GM12892 (cell line): ENCODE measurements around the gene MAP3K1.

Experiments
- DNase-seq: peaks from one replicate; pipeline ENCODE4 v3.0.0; 2011; ENCODE audit not compliant: insufficient read length
- FAIRE-seq: peaks from 2 replicates; lab custom pipeline; 2011; peaks lifted over from hg19 to GRCh38; lab: Jason Lieb, UNC
- POLR2A ChIP-seq: IDR thresholded peaks from 2 replicates; pipeline ENCODE4 v1.6.1; 2011; ENCODE audit warnings: low read depth, low read length, control low read depth
- POLR2AphosphoS5 ChIP-seq: IDR thresholded peaks from 2 replicates; pipeline ENCODE4 v1.6.1; 2011; ENCODE audit warnings: low read depth, low read length, control low read depth
- TAF1 ChIP-seq: IDR thresholded peaks from 2 replicates; pipeline ENCODE4 v1.6.1; 2011; ENCODE audit warnings: low read depth, mild to moderate bottlenecking, control low read depth, low read length, borderline replicate concordance

The MAP3K1 gene

DNA sequence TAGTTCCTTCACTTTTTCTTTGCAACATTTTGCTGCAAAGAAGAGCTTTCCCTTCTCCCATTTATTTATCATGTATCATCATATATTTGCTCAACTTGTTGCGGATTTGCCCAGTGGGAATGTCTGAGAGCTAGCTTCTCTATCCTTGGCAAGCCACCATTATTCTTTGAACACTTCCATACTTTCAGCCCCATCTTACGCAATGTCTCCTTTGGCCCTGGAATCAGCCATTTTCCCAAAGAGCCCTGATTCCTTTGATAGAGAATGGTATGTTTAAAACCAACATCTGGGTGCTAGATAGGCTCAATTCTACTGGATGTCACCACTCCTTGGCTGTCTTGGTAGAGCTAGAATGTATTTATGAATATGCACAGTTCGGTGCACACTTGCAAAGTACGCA, 81.4 kb downstream of the MAP3K1 start:
- TF ChIP-seq POLR2AphosphoS5, result no peak
- no peak for TF ChIP-seq TAF1
- TF ChIP-seq POLR2A, result no peak
- no peak for DNase-seq
- no peak for FAIRE-seq

DNA sequence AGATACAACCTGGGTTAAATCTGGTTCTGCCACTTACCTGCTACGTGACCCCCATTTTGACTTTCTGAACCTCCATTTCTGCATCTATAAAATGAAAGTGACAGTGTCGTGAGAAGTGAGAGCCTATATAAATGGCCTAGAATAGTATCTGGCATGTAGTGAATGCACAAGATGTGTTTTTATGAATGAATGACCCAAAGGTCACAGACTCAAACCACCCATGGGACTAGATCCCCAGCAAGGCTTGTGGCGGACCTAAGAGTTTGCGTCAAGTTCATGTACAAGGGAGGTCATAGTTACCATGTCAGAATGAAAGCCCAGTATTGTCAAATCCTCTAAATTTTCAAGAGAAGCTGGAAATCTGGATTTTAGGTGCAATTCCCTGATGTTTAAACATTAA, 82.9 kb downstream of the MAP3K1 start:
- DNase-seq (no peak), FAIRE-seq (no peak)
- TF ChIP-seq TAF1, result no peak
- TF ChIP-seq POLR2A, result no peak
- no peak for TF ChIP-seq POLR2AphosphoS5

DNA sequence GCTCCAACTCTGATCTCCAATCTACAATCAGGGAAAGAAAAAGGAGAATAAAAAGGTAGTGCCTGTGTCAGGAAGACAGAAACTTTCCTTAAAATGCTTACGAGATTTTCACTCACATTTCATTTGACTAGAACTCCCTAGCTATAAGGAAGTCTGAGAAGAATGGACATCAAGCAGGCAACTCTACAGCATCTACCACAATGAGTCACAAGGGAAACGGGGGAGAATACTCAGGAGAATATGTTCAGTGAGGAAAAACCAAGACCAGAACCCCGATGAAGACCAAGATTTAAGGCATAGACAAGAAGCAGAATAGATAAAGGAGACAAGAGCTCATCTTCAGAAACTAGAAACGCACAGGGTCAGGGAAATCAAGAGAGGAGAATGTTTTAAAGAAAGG, 85.0 kb downstream of the MAP3K1 start:
- no peak for DNase-seq
- FAIRE-seq, result no peak
- no peak for TF ChIP-seq POLR2A
- TF ChIP-seq TAF1, result no peak
- no peak for TF ChIP-seq POLR2AphosphoS5

DNA sequence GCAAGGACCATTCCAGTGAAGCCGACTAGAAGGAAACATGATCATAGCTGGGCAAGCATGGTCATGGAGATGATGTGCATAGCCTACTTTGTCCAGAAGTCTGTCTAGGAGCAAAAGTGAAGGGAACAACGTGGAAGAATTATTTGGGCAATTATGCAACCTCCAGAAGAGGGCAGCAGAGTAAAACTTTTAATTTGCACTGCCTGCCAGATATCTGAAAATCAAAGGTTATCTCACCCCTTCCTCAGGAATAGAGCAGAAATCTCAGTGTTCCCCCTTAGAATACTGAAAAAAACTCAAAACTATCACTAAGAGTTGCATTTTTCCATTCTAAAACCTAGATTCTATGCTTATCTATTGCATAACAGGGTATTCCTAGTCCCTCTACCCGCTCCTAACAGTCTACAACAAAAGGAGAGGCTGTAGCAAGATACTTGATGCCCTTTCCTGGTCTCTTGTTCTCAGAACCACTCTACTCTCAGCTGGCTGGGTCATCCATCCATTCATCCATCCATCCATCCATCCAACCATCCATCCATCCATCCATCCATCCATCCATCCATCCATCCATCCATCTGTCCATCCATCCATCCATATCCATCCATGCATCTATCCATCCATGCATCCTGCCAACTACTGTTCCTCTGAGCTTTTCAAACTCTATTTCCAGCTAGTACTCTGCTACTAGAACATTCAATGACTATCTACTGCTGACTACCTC, 85.7 kb downstream of the MAP3K1 start:
- DNase-seq, result no peak
- TF ChIP-seq POLR2A (no peak), POLR2AphosphoS5 (no peak), TAF1 (no peak)
- FAIRE-seq, result peak; percentile 82

DNA sequence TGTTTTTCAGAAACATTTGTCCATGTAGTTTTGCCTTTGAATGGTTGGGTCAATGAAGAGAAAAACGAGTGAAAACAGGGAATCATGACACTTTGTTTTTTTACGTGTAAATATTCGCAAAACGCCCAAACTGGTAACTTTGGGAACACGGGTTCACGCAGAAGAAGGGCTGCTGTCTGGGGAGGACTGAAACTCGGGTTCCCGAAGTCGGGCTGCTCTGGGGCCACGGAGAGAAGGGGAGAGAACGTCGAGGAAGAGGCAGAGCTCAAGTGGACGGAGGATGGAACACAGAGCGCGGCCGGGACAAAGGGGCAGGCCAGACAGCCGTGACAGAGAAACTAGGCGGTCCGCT, 93.6 kb downstream of the MAP3K1 start:
- DNase-seq (no peak), FAIRE-seq (peak; percentile 33)
- no peak for TF ChIP-seq TAF1
- no peak for TF ChIP-seq POLR2AphosphoS5
- TF ChIP-seq POLR2A, result no peak

DNA sequence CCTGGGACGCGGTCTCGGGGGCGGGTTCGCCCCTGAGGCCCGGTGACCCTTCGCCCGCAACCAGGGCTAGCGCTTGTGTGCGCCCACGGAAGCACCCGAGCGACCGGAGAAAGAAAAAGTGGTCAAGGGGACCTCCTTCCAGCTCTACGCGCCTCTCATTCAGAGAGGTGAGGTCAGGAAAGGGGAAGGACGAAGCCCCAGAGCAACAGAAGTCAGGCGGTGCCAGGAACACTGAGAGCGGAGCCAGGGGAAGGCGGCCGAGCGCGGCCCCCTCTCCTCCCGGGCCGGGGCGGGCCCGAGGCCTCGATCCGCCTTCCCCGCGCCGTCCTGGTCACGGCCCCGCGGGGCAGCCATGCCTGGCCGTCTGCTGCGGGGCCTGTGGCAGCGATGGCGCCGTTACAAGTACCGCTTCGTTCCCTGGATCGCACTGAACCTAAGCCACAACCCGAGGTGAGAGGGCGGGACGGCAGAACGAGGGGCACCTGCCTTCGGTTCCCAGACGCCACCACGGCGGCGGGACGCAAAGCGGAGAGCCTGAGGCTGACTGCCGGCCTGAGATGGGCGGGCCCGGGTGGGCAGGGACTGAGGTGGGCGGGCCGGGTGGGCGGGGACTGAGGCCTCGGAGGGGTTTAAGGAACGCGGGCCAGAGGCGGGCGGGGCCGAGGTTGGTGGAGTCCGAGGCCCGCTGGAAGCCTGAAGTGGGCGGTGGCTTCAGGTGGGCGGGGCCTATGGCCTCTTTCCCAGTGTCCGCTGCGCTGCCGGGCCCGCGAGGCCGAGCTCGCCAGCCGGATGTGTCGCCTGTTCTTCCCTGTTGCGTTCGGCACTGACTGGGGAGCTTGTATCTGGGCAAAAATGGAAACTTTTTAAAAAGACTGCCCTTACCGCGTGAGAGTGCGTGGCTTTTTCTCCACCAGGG, 94.2 kb downstream of the MAP3K1 start, which contains the start of gene SETD9:
SETD9 (plus strand) TSS at position 303 of the 916 bp plus-strand sequence; CDS start at position 353, 50 bp downstream.
- FAIRE-seq (peak; percentile 89), DNase-seq (peak; percentile 88)
- peak; percentile 98 for TF ChIP-seq POLR2A
- peak; percentile 93 for TF ChIP-seq POLR2AphosphoS5
- TF ChIP-seq TAF1, result peak; percentile 70; the same call in 1 of the 2 replicates

DNA sequence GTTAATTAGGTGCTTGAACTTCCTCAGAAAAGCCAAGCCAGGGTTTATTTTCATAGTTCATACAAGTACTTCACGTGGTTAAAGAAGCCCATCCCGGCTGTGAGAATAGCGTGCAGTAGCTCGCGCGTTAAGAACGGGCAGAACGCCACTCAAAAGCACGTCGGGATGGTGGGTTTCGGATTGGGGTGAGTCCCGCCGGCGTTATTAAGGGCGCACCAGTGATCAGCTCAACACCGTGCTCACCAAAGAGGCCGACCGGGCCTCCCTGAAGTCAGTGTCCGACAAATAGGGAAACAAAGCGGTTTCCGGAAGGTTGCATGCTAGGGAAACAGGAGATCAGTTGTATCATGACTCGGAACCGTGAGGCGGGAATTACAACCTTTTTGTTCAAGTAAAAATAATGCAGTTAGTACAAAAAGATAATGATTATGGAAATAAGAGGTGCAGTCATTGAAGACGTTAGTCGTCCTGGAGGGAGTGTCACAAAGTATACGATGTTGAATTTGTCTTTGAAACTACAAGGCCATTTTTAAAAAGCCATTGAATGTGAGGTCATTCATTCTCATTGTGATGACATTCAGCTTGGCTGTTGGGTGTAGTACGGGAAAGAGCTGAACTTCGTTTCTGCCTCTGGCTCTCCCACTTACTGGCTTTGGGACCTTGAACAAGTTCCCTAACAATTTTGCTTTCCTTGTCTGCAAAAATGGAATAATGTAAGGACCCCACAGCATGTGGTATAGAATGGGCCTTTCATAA, 95.0 kb downstream of the MAP3K1 start:
- FAIRE-seq, result peak; percentile 56
- DNase-seq, result peak; percentile 13
- TF ChIP-seq POLR2A, result no peak; the same call in 1 of the 2 replicates
- no peak for TF ChIP-seq TAF1
- TF ChIP-seq POLR2AphosphoS5, result no peak

DNA sequence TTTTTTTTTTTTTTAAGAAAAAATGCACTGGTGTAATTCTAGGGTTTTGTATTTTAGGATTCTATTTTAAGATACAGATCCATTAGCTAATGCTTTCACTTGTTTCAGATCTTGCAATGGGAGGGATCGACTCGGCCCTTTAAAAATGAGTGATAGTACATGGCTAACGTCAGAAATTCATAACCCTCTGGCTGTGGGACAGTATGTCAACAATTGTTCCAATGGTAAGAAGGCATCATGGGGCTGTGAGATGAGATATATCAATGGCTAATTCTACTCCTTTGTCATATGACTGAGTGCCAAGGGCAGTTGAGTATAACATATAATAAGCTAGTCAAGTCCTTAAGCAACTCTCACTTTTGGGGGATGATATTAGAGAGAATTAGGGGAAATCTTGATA, 98.4 kb downstream of the MAP3K1 start:
- TF ChIP-seq TAF1, result no peak
- no peak for TF ChIP-seq POLR2A
- FAIRE-seq (no peak), DNase-seq (no peak)

DNA sequence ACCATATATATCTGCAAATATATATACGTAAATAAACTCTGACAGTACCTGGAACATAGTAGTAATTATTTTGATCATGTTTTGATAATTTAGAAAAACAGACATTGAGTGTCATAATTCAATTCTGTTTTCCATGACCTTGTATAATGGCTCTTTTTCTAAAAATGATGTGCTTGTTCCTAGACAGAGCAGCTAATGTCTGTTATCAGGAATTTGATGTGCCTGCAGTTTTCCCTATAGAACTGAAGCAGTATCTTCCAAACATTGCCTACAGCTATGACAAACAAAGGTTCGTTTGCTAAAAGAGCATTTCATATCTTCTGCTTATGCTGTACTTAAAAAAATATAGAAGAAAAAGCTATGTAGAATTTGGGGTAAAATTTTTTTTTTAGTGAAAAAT, 99.3 kb downstream of the MAP3K1 start:
- no peak for FAIRE-seq

DNA sequence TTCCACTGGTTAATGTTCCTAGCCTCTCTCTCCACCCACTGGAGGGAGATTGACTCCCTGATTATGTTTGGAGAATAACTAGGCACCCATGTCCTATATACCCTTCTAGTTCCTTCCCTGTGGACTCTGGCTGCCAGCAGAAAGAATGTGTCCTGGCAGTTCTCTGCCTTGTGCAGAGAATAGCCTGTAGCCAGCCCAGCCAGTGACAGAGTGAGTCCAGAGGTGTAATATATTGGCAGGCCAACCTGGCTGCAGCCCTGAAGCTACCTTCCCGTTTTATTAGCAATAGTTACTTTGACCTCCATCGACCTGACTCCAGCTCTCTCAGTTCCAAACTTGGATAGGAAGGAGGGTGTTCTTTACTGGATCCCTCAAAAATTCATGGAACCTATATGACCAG, 102.2 kb downstream of the MAP3K1 start:
- DNase-seq (no peak), FAIRE-seq (no peak)
- TF ChIP-seq POLR2A, result no peak
- no peak for TF ChIP-seq POLR2AphosphoS5
- no peak for TF ChIP-seq TAF1

More for the DNA sequence above, 99.3 kb downstream of the MAP3K1 start:
- TF ChIP-seq POLR2AphosphoS5 (no peak), TAF1 (no peak)
- no peak for DNase-seq

DNA sequence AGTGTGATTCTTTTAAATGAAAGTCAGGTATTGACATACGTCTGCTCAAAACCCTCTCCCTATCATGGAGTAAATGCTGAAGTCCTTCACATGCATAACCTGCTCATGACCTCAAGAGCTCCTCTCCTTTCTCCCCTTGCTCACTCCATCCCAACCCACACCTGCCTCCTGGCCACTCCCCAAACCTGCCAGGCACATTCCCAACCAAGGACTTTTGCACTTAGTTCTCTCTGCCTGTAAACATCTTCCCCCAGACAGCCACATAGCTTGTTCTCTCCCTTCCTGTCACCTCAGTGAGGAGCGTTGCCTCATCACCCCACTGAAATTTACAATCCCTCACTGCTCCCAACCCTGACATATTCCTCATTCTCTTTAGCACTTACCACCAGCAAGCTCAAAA, 102.7 kb downstream of the MAP3K1 start:
- TF ChIP-seq TAF1 (no peak), POLR2AphosphoS5 (no peak), POLR2A (no peak)
- FAIRE-seq (no peak), DNase-seq (no peak)
